ENCODE results near the gene FRAS1.

Gene FRAS1

DNA sequence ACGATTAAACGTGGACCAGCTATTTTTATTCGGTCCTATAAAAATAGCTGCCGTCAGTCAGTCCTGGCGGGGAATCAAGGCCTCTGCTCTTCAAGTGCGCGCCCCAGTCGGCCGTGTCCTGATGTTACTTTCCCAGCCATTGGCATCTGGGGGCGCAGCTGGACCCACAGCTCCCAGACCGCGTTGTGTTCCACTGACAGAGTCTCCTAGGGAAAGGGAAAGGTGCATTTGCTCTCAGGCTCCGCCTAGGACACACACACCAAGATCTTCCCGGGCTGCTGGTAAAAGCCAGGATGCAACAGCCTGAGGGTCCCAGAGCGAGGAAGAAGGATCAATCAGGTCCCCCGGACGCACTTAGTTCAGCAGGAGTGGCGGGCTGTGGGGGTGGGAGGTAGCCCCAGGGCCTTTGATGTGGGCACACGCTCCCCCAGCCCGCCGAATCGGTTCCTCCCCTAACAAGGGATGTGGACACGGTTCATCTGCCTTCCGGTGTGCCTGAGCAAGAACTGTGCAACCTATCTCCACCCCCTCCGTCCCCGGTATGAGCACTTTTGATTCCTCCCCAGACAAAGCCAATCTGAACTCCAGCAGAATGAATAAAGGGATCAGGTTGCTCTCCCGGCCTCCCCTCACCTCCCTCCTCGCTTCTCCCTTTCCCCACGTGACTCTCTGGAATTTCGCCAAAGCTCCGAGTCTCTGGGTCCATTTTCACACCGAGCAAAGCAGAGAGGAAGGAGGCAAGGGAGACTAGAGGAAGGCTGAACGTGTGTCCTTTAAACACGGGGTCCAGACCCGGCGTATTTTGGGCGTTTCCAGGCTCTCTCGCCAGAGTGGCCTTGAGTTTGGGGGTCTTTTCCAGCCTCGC lies 626 bp upstream of the FRAS1 start:
- in situ Hi-C loops (cut with MboI; ENCODE audit: low pct_unique_long_range_greater_than_20kb, low sequenced_read_pairs): no loop called here
- peak; percentile 63 for DNase-seq

DNA sequence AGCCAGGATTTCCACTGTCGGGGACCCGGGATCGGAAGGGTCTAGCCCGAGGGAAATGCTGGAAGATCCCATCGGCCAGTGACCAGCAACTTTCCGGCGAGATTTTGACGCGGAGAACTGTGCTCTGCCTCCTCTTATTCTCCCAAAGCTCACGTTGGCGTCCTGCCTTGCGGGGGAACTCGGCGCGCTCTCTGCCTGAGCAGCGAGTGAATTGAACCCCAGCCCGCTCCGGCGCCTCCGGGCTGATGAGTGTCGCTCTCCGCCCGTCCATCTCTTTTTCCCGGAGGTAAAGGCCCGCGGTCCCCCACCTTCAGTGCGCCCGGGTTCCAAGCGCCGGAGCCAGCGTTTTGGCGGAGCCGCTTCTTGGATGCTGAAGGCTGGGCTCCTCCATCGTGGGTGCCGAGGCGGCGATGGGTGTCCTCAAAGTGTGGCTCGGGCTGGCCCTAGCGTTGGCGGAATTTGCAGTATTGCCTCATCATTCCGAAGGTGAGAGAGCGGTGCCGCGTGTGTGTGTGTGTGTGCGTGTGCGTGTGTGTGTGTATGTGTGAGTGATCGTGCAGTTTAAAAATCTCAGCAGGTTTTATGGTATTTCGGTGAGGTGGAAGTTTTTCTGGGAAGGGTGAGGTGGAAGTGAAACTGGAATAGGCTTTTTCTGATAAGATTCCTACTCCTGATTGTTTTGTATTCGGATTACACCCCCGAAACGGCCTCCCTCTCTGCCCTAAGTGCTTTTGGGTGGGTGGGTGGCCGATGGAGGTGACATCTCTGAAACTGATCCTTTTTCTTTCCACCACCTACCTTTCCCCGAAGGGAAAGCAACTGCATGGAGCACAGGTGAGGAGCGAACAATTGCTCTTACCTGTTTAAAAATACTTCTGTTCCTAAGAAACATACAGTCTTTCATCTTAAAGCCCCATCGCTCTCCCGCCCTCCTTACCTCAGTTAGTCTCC lies 752 bp downstream of the FRAS1 start:
- in situ Hi-C loops (cut with MboI; ENCODE audit: low pct_unique_long_range_greater_than_20kb, low sequenced_read_pairs): no loop called here
- DNase-seq: peak; percentile 50

DNA sequence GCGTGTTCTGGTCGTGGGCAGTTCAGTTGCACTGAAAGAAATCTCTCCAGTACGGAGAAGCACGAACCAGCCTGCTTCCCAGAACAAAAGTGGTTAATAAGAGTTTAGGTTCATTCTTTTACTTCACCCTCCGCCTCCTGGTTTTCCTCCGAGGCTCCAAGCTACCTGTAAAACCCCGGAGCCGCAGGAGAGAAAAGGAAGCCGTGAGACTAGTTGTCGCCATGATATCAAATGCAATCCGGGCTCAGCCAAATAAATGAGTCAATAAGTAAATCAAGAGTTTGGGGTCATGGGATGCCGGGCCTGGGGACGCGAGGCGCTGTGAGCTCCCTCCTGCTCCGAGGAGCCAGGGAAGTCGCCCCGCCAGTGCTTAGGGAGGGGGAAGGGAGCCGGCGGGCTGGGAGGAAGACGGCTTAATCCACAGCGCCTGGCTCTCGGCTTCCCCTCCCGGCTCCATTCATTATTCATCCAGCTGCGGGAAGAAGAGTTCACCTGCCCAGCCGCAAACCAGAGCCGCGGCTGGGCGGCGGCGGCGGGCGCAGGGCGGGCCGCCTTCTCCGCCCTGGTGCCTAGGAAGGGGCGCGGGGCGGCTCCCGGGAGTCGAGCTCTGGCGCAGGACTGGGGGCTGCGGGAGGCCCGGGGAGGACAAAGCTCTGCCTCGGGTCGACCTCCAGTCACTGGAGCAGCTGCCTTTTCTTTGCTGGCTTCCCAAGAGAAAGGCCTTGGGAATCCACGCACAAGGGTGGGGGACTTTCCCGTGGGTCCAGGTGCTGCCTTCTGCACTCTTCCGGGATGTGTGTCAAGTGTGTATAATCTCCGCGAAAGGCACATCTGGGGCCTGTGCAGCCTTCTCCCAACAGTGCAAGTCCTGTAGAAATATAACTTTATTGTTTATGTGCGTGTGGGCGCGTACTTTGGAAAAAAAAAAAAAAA lies 1.7 kb downstream of the FRAS1 start:
- peak; percentile 47 for DNase-seq

DNA sequence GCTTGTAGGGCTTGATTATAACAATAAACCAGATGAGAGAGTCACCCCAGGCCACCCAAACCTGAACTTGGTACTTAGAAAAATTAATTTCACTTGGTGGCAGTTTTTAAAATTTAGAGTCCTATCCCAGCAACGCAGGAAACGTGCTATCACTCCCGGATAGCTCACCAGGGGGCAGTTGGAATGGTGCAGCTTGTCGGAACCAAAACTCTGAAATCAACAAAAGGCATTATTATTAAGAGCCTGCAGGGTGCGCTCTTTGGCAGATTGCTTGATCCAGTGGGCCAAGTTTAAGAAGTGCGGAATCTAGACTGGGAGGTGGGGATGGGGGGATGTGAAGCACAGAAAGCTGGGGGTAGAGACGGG lies 2.4 kb downstream of the FRAS1 start:
- DNase-seq: peak; percentile 75
- in situ Hi-C loops (cut with MboI; ENCODE audit: low pct_unique_long_range_greater_than_20kb, low sequenced_read_pairs): no loop called here

More for the DNA sequence above, 1.7 kb downstream of the FRAS1 start:
- in situ Hi-C loops (cut with MboI; ENCODE audit: low pct_unique_long_range_greater_than_20kb, low sequenced_read_pairs): no loop called here

DNA sequence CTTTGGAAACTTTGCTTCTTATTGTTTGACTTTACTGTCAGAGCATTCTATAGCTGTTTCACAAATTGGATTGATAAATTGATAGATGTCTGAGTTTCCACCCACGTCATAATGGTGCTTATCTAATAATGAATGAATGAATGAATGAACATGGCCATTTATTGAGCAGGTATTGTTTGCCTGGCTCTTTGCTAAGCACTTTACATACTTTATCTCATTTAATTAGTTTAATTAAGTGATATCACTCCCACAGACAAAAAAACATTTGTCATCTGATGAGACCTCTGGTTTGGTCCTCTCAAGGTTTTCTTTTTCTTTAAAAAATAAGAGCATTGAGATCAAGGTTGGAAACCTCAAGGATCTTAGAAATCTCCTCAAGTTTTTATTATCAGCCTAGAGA lies 2.8 kb downstream of the FRAS1 start:
- in situ Hi-C loops (cut with MboI; ENCODE audit: low pct_unique_long_range_greater_than_20kb, low sequenced_read_pairs): no loop called here
- DNase-seq: no peak

DNA sequence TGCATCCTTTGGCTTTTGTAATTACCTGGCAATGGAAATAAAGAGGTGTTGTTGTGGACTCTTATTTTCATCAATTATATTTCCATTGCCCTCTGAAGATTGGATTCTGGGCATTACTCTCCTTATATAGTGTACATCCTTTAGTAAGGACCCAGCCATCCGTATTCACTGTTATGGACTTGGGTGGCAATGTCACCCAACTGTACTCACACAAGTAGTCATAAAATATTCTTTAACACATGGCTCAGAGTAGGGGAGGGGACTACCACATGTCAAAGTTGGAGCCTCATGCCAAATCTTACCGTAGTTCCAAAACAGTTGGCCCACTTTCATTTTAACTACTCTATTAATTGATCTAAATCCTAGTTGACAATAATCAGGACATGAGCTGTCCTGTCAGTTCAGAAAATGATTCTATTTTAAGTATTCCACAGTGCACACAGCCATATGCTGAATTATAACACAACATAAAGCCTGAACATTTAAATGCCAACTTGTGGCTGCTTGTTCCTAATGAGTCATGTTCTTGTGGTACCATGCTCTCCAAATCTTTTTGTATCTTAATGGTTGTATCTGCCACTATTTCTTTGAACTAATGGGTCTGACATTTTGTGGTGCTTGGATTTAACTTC lies 4.9 kb downstream of the FRAS1 start:
- in situ Hi-C loops (cut with MboI; ENCODE audit: low pct_unique_long_range_greater_than_20kb, low sequenced_read_pairs): no loop called here
- no peak for DNase-seq

DNA sequence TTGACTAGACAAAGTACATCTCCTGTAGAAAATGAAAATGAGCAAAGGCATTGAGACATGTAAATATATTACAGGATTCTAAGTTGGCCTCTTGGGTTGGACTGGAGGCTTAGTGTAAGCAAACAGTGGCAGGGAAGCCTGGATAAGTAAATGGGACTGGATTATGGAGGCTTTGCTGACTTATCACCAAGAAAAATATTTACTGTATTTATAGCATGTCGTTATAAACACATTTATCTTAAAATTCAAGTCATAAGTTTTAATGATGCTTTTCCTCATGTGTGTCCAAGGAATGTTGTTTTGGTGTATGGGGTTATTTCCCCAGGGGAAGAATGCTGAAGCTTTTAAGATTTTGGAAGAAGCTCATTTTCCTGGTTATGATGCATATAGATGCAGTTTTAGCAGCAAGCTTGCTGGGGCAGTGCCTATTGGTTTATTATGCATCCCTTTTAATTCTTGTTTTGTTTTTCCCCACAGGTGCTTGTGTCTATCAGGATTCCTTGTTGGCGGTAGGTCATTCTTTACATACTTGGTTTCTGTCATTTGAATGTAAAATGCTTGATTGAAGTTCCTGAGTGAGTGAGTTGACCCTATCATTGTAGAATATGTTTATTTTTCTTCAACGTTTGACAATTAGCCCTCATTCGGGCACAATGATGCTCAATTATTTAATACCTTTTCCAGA lies 8.5 kb downstream of the FRAS1 start:
- in situ Hi-C loops (cut with MboI; ENCODE audit: low pct_unique_long_range_greater_than_20kb, low sequenced_read_pairs): no loop called here
- DNase-seq: no peak

DNA sequence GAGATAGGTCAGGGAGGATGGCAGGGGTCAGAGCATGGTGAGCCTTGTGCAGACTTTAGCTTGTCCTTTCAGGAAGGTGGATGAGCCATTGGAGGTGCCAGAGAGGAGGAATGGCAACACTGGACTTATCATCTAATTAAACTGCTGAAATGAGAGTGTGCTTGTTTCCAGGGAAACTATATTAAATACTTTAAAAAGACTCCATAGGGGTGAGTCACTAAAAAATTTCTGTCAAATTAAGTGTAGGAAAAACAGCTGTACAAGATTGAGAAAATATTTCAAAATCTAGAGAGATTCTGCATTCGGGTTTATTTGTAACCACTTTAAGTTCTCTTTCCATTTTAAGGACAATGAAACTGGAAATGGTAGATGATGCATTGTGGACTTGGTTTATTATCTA lies 11.4 kb downstream of the FRAS1 start:
- in situ Hi-C loops (cut with MboI; ENCODE audit: low pct_unique_long_range_greater_than_20kb, low sequenced_read_pairs): no loop called here
- no peak for DNase-seq

DNA sequence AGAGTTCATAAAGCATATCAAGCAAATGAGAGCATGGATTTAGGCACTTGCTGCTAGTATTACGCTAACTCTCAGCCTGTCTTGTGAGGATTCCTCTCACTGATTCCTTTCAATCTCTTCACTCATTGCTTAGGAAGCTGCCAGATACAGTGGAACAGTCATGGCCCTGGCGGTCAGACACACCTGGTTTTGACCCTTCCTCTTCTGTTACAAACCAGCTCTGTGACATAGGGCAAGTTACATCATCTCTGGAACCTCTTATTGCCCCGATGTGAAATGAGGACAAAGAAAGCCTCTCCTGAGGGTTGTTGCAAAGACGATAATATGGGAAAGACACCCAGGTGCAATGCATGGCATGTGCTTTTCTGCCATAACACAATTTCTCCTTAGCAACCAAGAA lies 12.2 kb downstream of the FRAS1 start:
- no peak for DNase-seq
- in situ Hi-C loops (cut with MboI; ENCODE audit: low pct_unique_long_range_greater_than_20kb, low sequenced_read_pairs): no loop called here

DNA sequence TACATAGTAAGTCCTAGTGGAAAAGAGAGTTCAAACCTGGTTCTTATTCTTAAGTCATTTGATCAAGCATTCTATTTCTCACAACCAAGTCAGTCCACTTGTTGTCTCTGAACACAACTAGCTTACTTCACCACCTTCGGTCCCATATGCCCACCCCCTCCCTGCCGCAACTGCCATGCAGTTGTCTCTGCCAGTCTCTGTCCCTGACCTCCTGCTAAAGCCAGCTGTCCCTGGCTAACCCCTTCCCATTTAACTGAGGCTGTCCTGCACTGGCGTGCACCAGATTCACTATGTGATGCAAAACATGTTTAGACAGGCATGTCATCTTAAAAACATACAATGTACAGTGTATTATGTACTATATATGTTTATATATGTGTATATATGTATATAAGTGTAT lies 12.7 kb downstream of the FRAS1 start:
- in situ Hi-C loops (cut with MboI; ENCODE audit: low pct_unique_long_range_greater_than_20kb, low sequenced_read_pairs): no loop called here
- no peak for DNase-seq

DNA sequence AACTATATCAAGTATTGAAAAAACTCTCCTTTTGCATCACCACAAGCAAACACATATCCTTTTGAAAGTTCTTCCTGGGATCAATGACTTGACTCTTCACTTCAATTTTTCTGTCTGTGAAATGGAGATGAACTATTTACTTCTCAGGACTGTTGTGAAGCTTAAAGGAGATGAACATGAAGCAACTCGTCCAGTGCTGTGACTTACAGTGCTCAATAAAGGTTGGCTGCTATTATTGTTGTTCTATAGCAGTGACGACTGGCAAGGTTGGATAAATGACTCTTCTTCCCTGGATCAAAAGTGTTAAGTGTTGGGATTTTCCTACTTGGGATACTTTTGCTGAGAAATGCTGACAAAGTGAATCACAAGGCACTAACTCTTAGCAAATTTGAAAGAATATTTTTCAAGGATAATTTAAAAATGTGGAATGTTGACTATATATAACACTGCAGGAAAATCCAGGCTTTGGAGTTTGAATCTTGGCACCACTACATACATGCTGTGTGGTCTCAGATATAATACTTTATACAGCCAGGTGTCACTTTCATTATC lies 13.7 kb downstream of the FRAS1 start:
- in situ Hi-C loops (cut with MboI; ENCODE audit: low pct_unique_long_range_greater_than_20kb, low sequenced_read_pairs): no loop called here
- no peak for DNase-seq

DNA sequence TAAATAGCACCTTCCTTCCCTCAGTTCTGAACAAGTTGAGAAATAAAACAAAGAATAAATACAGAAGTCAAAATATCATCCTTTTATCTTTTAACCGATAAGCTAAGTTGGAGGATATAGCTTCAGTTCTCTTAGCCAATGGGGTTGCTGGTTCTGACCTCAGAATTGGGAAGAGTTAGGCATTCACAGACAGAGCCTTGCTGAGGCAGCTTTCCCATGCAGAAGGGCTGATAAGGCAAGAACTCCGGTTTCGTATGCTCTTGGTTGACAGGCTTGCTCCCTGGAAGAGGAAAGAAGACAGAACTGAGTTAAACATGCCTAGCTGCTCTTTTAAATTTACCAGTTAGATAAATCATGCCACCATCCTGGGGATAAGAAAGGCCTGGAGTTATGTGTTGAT lies 17.6 kb downstream of the FRAS1 start:
- DNase-seq: no peak
- in situ Hi-C loops (cut with MboI; ENCODE audit: low pct_unique_long_range_greater_than_20kb, low sequenced_read_pairs): no loop called here

DNA sequence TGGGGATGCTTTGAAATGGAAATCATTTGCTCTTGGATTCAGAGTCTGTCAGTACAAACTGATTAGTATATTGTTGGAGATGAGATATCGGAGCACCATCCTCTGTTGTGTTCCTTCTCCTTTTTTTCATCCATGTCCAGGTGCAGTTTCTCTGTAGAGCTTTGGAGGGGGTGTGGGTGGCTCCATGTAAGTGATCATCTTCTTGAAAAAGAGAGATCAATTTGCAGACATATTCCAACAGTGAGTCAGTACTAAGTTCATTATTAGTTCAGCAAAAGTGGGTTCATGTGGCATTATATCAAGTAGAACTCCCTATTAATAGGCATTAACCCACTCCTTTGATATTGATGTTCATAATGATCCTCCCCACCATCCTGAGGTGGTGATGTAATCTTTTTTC lies 18.9 kb downstream of the FRAS1 start:
- no peak for DNase-seq
- in situ Hi-C loops (cut with MboI; ENCODE audit: low pct_unique_long_range_greater_than_20kb, low sequenced_read_pairs): no loop called here

DNA sequence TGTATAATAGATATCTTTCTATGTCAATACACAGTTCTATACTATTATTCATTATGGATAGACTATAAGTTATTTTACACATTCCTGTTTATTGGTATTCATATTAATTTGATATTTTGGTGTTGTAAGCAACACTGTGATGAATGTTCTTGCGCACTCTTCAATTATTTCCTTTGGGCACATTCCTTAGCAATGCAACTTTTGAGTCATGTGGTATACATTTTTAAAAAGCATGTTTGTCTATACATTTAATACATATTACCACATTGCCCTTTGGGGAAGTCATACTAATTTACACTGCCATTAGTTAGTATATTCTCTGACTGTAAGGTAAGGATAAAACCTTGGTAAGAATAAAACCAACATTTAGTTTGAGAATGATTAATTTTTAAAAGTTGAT lies 21.0 kb downstream of the FRAS1 start:
- no peak for DNase-seq
- in situ Hi-C loops (cut with MboI; ENCODE audit: low pct_unique_long_range_greater_than_20kb, low sequenced_read_pairs): no loop called here

DNA sequence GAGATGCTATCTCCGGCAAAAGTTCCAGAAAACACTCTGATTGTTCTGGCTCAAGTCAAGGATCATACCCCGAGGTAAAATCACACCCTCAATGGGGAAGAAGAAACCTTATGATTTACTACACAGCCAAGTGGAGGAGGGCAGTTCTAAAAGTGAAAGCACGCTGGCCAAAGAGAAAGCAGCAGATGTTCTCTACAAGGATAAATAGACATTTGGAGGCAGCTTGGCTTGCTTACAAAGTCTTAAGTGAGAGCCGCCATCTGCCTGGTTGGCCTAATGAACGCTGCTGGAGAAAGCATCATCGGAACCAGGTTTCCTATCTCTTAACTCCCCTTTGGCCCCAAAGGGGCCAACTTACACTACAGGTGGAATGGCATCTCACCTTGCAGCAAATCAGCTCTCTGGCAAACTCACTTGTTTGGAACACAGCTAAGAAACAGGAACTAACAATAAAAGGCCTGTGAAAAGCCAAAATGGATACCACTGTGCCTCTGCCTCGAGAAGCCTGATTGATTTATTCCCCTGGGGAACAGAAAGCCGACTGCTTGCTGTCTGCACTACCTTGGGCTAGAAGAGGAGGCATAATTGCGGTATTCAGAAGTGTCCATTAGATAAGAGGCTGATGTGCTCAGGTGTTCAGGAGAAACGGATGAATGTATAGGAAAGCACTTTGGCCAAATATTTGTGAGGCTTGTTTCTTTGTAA lies 22.8 kb downstream of the FRAS1 start:
- no peak for DNase-seq
- in situ Hi-C loops (cut with MboI; ENCODE audit: low pct_unique_long_range_greater_than_20kb, low sequenced_read_pairs): no loop called here

DNA sequence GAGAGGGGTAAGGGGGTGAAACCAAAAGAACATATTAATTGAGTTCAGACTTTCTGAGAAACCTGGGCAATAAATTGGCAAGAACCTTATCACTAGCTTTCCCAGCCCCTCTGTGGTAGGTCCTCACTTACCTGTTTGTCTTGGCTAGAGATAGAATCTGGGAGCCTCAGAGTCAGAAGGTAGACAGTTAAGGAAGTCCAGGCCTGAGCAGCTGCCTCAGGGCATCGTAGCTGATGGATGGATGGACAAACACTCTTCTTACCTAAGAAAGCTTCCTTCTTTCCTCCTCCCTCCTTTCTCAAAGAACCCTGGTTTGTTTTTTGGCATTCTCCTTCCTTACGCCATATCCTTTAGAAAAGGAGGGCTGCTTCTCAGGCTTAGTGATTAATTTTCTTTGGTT lies 24.4 kb downstream of the FRAS1 start:
- no peak for DNase-seq
- in situ Hi-C loops (cut with MboI; ENCODE audit: low pct_unique_long_range_greater_than_20kb, low sequenced_read_pairs): no loop called here

DNA sequence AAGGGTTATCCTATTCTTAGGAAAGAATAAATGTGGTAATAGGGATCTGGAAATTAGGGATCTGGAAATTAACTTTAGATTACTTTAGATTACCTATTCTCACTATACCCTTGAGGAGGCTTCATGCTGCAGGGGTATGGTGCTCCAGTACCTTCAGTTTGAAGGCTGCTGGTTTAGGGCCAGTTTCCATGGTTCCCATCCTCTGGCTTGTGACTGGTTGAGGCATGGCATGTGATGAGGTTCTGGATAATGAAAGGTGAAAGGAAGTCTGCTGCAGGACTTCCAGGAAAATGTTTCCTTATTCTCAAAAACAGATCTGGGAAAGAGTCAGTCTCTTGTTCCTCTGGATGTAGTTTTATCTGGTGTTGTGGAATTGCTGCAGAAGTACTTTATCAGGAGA lies 25.9 kb downstream of the FRAS1 start:
- DNase-seq: no peak
- in situ Hi-C loops (cut with MboI; ENCODE audit: low pct_unique_long_range_greater_than_20kb, low sequenced_read_pairs): no loop called here
